IMR-90 (cell line): ENCODE measurements around the gene HSD17B4. TPM values are rescaled to one million over a fixed set of nuclear protein-coding genes. Genes with fewer than 3 reads are reported as not detected.
A peak's percentile ranks its signal among the peaks of the same experiment; 100 is the strongest.

Source experiments
- microRNA-seq, 2 experiments: library from miRNA; stranded (forward) in 1 of 2; unstranded in 1 of 2; fragments of 10-50 nt in 1 of 2; fragments of <30 nt in 1 of 2; gene quantifications in 1 of 2; microRNA quantifications in 1 of 2; one replicate each; pipeline versions ENCODE3 to v1.1.0; 2013 to 2020; ENCODE audit not compliant: insufficient read depth in 1 of 2, insufficient read length in 1 of 2, unreplicated experiment in 1 of 2
- polyA plus RNA-seq, 3 experiments: library from polyadenylated mRNA; depleted of rRNA; stranded (reverse); fragments of >200 nt; gene quantifications; 2 replicates each; pipeline ENCODE4 v1.2.3, GENCODE V29; 2012; ENCODE audit warnings: low replicate concordance in 1 of 3
- small RNA-seq, 5 experiments: library from RNA; depleted of rRNA; stranded (forward); fragments of <200 nt; gene quantifications; one replicate each; pipeline ENCODE3, GENCODE V24; 2012
- total RNA-seq: library from RNA; depleted of rRNA; stranded (reverse); fragments of >200 nt; gene quantifications from 2 replicates; pipeline ENCODE4 v1.2.3, GENCODE V29; 2012; rRNA removed

HSD17B4 gene
- total and polyA plus RNA-seq, 2 of the 4 experiments (the other 2 are of a cell fraction): 95.1 to 154 TPM

Small RNAs within 50 kb of the gene (microRNA-seq; reads per million reads assigned to microRNA genes)
- gene RNA5SP190 (ENCODE audit: insufficient read depth, insufficient read length): 27.9 reads per million, percentile 63 among the genes with 10 or more reads in this experiment

Small RNAs within 50 kb of the gene (small RNA-seq; reads per million reads assigned to genes)
- gene RNA5SP190: 0 to 5.4 (median 0.89) reads per million in 5 experiments

Other genes starting within 250 kb of the HSD17B4 start
- gene TNFAIP8, start 96.5 kb upstream of the HSD17B4 start, total RNA-seq: 29.9 and 42.5 TPM in 2 replicates
- 16.2 and 20.3 TPM in 2 replicates for gene TNFAIP8, start 96.5 kb upstream of the HSD17B4 start, polyA plus RNA-seq (2012; rRNA removed)
- not detected in 2 replicates for gene FAM170A, start 177.1 kb downstream of the HSD17B4 start, total RNA-seq
- gene FAM170A, start 177.1 kb downstream of the HSD17B4 start, polyA plus RNA-seq (2012; rRNA removed): not detected in 2 replicates